H9 (cell line): Measurements from ENCODE around the gene HNRNPA3. TPM values are rescaled to one million over a fixed set of nuclear protein-coding genes. Genes with fewer than 3 reads are reported as not detected.

ENCODE experiments used
- DNase-seq: peaks from one replicate; pipeline ENCODE4 v3.0.0-alpha.2; 2017
- H2AFZ ChIP-seq: one replicate; pipeline ENCODE4 v1.6.1; 2013; ENCODE audit warnings: mild to moderate bottlenecking, low read length, control low read depth, moderate library complexity
- H2AK5ac ChIP-seq: 2 replicates; pipeline ENCODE4 v1.6.1; 2013; ENCODE audit warnings: low read length, control low read depth, mixed read lengths; ENCODE audit not compliant: insufficient read length
- H2BK120ac ChIP-seq: one replicate; pipeline ENCODE4 v1.6.1; 2013; ENCODE audit warnings: low read depth, mild to moderate bottlenecking, low read length, control low read depth, inconsistent platforms; ENCODE audit not compliant: poor library complexity, severe bottlenecking
- H2BK12ac ChIP-seq: 2 replicates; pipeline ENCODE4 v1.6.1; 2013; ENCODE audit warnings: low read length, control low read depth, mixed read lengths, low read depth; ENCODE audit not compliant: insufficient read length
- H2BK15ac ChIP-seq: 2 replicates; pipeline ENCODE4 v1.6.1; 2013; ENCODE audit warnings: low read depth, low read length, control low read depth
- H2BK20ac ChIP-seq: one replicate; pipeline ENCODE4 v1.6.1; 2013; ENCODE audit warnings: low read depth, mild to moderate bottlenecking, low read length, control low read depth, inconsistent platforms; ENCODE audit not compliant: poor library complexity, severe bottlenecking
- H2BK5ac ChIP-seq: 2 replicates; pipeline ENCODE4 v1.6.1; 2013; ENCODE audit warnings: low read length, control low read depth, mixed read lengths; ENCODE audit not compliant: insufficient read length
- H3K14ac ChIP-seq: 2 replicates; pipeline ENCODE4 v1.6.1; 2013; ENCODE audit warnings: low read length, control low read depth; ENCODE audit not compliant: insufficient read depth
- H3K18ac ChIP-seq: 2 replicates; pipeline ENCODE4 v1.6.1; 2013; ENCODE audit warnings: low read depth, mild to moderate bottlenecking, mixed read lengths, low read length, control low read depth; ENCODE audit not compliant: insufficient read length
- H3K23ac ChIP-seq: 2 replicates; pipeline ENCODE4 v1.6.1; 2013; ENCODE audit warnings: low read length, control low read depth, mixed read lengths, low read depth; ENCODE audit not compliant: insufficient read length
- H3K23me2 ChIP-seq: 2 replicates; pipeline ENCODE4 v1.6.1; 2013; ENCODE audit warnings: low read depth, mild to moderate bottlenecking, mixed read lengths, low read length, control low read depth; ENCODE audit not compliant: insufficient read length, poor library complexity, severe bottlenecking
- H3K27ac ChIP-seq: 2 replicates; pipeline ENCODE4 v1.5.1; 2013; ENCODE audit warnings: low read length, control low read depth, mixed read lengths, low read depth; ENCODE audit not compliant: insufficient read length
- H3K27me3 ChIP-seq: 2 replicates; pipeline ENCODE4 v1.6.1; 2013; ENCODE audit warnings: low read length, control low read depth, inconsistent platforms; ENCODE audit not compliant: insufficient read depth
- H3K4ac ChIP-seq: 2 replicates; pipeline ENCODE4 v1.6.1; 2013; ENCODE audit warnings: low read depth, mild to moderate bottlenecking, control low read depth, inconsistent platforms, low read length, moderate library complexity
- H3K4me1 ChIP-seq: 2 replicates; pipeline ENCODE4 v1.6.1; 2013; ENCODE audit warnings: low read length, control low read depth, inconsistent platforms; ENCODE audit not compliant: insufficient read depth
- H3K4me2 ChIP-seq: 2 replicates; pipeline ENCODE4 v1.6.1; 2013; ENCODE audit warnings: low read length, control low read depth, mixed read lengths; ENCODE audit not compliant: insufficient read length, insufficient read depth
- H3K56ac ChIP-seq: 2 replicates; pipeline ENCODE4 v1.6.1; 2013; ENCODE audit warnings: low read depth, mild to moderate bottlenecking, mixed read lengths, low read length, control low read depth; ENCODE audit not compliant: insufficient read length
- H3K79me1 ChIP-seq: 2 replicates; pipeline ENCODE4 v1.6.1; 2013; ENCODE audit warnings: low read depth, mild to moderate bottlenecking, moderate library complexity, low read length, control low read depth, inconsistent platforms; ENCODE audit not compliant: insufficient read depth, poor library complexity, severe bottlenecking
- H3K79me2 ChIP-seq: 2 replicates; pipeline ENCODE4 v1.6.1; 2013; ENCODE audit warnings: low read length, control low read depth, inconsistent platforms; ENCODE audit not compliant: insufficient read depth
- H3K9ac ChIP-seq: 2 replicates; pipeline ENCODE4 v1.6.1; 2013; ENCODE audit warnings: low read length, control low read depth, mixed read lengths; ENCODE audit not compliant: insufficient read length; ENCODE audit errors: extremely low read depth
- H3K9me3 ChIP-seq: one replicate; pipeline ENCODE4 v1.6.1; 2013; ENCODE audit warnings: low read depth, low read length, inconsistent platforms; ENCODE audit not compliant: control insufficient read depth
- H3T11ph ChIP-seq: one replicate; pipeline ENCODE4 v1.6.1; 2013; ENCODE audit warnings: mild to moderate bottlenecking, low read length, control low read depth, inconsistent platforms
- H4K20me1 ChIP-seq: one replicate; pipeline ENCODE4 v1.6.1; 2013; ENCODE audit not compliant: control insufficient read depth, insufficient read length, insufficient read depth
- H4K5ac ChIP-seq: 2 replicates; pipeline ENCODE4 v1.6.1; 2013; ENCODE audit warnings: low read depth, mild to moderate bottlenecking, mixed read lengths, low read length, control low read depth; ENCODE audit not compliant: insufficient read length
- H4K8ac ChIP-seq: replicated peaks from 2 replicates; pipeline ENCODE4 v1.6.1; 2013; ENCODE audit warnings: low read length, control low read depth, mixed read lengths, low read depth; ENCODE audit not compliant: insufficient read length
- H4K91ac ChIP-seq: 2 replicates; pipeline ENCODE4 v1.6.1; 2013; ENCODE audit warnings: low read depth, mild to moderate bottlenecking, moderate library complexity, mixed read lengths, low read length, control low read depth; ENCODE audit not compliant: insufficient read length
- H3K27ac Mint-ChIP-seq, 3 experiments: 2 replicates in 2 of 3; 3 replicates in 1 of 3; pipeline ENCODE4 v1.8.0; 2020 to 2021; ENCODE audit warnings: mixed read lengths in 3 of 3, mild to moderate bottlenecking in 1 of 3, moderate library complexity in 1 of 3
- H3K27me3 Mint-ChIP-seq: 2 replicates; pipeline ENCODE4 v1.8.0; 2021; ENCODE audit warnings: low read depth, mild to moderate bottlenecking, moderate library complexity, mixed read lengths
- H3K36me3 Mint-ChIP-seq, 3 experiments: 2 replicates in 2 of 3; 3 replicates in 1 of 3; pipeline ENCODE4 v1.8.0; 2020 to 2021; ENCODE audit warnings: low read depth in 3 of 3, mixed read lengths in 3 of 3; ENCODE audit not compliant: insufficient read depth in 1 of 3
- H3K4me1 Mint-ChIP-seq, 2 experiments: 2 replicates each; pipeline ENCODE4 v1.8.0; 2020; ENCODE audit warnings: mixed read lengths in 2 of 2
- H3K4me3 Mint-ChIP-seq, 2 experiments: 2 replicates in 1 of 2; 3 replicates in 1 of 2; pipeline ENCODE4 v1.8.0; 2020 to 2021; ENCODE audit warnings: mild to moderate bottlenecking in 2 of 2, mixed read lengths in 2 of 2, moderate library complexity in 1 of 2
- H3K9me3 Mint-ChIP-seq, 2 experiments: 2 replicates in 1 of 2; 3 replicates in 1 of 2; pipeline ENCODE4 v1.8.0; 2020; ENCODE audit warnings: mild to moderate bottlenecking in 2 of 2, mixed read lengths in 2 of 2, moderate library complexity in 1 of 2
- total RNA-seq: library from RNA; stranded (reverse); gene quantifications from 2 replicates; pipeline ENCODE4 v1.2.1, GENCODE V29; 2021
- TF ChIP-seq, protein P1 (sequence below): fragments of 200-600 bp; sonication (generic); conservative IDR thresholded peaks from 3 replicates; pipeline ENCODE4 v1.8.0; 2021; ENCODE audit warnings: antibody characterized with exemption, mild to moderate bottlenecking

The HNRNPA3 gene
- total RNA-seq, 1 experiment from 2014 or later: 405 TPM

DNA sequence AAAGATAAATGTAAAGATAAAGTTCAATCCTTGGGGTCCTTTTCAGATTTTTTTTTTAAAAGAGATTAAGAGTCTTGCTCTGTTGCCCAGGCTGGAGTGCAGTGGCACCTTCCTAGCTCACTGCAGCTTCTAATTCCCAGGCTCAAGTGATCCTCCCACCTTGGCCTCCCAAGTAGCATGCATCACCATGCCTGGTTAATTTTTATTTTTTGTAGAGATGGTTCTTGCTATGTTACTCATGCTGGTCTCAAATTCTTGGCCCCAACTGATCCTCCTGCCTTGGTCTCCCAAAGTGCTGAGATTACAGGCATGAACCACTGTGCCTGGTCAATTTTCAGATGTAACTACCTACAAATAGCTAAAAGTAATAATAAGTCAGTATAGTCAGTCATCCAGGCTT is 30.9 kb downstream of the HNRNPA3 start:
- Histone ChIP-seq H3T11ph (no peak overlapping the region), H2AK5ac (no peak overlapping the region), H3K14ac (no peak overlapping the region), H3K27ac (no peak overlapping the region), H3K23me2 (no peaks in the 10 kb centered on the region), H3K9me3 (no peaks in the 10 kb centered on the region), H3K4me1 (peaks cover 12% of the 10 kb centered on the region; the same call in 1 of the 2 replicates), H3K23ac (no peak overlapping the region), H3K4ac (no peak overlapping the region), H2BK20ac (no peak overlapping the region), H4K5ac (no peak overlapping the region), H3K79me1 (peaks cover 4% of the 10 kb centered on the region), H3K56ac (no peak overlapping the region), H4K8ac (no peak overlapping the region), H2BK12ac (no peak overlapping the region), H3K79me2 (peaks cover 25% of the 10 kb centered on the region), H3K4me2 (no peak overlapping the region), H2BK5ac (no peak overlapping the region), H2BK120ac (no peak overlapping the region), H3K18ac (no peak overlapping the region), H4K91ac (no peak overlapping the region), H4K20me1 (peaks cover 2% of the 10 kb centered on the region), H2AFZ (no peak overlapping the region), H3K9ac (no peak overlapping the region), H2BK15ac (no peak overlapping the region), H3K27me3 (no peaks in the 10 kb centered on the region)
- TF ChIP-seq, protein P1, sequence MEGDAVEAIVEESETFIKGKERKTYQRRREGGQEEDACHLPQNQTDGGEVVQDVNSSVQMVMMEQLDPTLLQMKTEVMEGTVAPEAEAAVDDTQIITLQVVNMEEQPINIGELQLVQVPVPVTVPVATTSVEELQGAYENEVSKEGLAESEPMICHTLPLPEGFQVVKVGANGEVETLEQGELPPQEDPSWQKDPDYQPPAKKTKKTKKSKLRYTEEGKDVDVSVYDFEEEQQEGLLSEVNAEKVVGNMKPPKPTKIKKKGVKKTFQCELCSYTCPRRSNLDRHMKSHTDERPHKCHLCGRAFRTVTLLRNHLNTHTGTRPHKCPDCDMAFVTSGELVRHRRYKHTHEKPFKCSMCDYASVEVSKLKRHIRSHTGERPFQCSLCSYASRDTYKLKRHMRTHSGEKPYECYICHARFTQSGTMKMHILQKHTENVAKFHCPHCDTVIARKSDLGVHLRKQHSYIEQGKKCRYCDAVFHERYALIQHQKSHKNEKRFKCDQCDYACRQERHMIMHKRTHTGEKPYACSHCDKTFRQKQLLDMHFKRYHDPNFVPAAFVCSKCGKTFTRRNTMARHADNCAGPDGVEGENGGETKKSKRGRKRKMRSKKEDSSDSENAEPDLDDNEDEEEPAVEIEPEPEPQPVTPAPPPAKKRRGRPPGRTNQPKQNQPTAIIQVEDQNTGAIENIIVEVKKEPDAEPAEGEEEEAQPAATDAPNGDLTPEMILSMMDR: no peak
- Mint-ChIP-seq H3K4me1 (peaks cover 51 to 54% of the 10 kb centered on the region in 2 experiments), H3K4me3 (no peak overlapping the region), H3K36me3 (no peaks in the 10 kb centered on the region; a peak in 3 of 7 replicates), H3K27ac (no peak overlapping the region; a peak in 1 of 7 replicates), H3K27me3 (no peaks in the 10 kb centered on the region), H3K9me3 (no peaks in the 10 kb centered on the region)
- DNase-seq: no peak
